K562 (cell line): ENCODE measurements around the gene RAMP2. TPM values are rescaled to one million over a fixed set of nuclear protein-coding genes. Genes with fewer than 3 reads are reported as not detected.

Experiments used
- CAMTA2 ChIP-seq: fragments of 250-450 bp; sonication (Bioruptor Pico); conservative IDR thresholded peaks from 2 replicates; pipeline ENCODE4 v1.5.1; 2022
- CBFB ChIP-seq: sonication (generic); formaldehyde crosslinking; IDR thresholded peaks from 2 replicates; pipeline ENCODE4 v1.4.0; 2020; ENCODE audit warnings: mild to moderate bottlenecking, missing genetic modification reagents
- CBX1 ChIP-seq: sonication (generic); IDR thresholded peaks from 2 replicates; pipeline ENCODE4 v1.6.1; 2016; ENCODE audit warnings: antibody characterized with exemption, low read depth, mild to moderate bottlenecking
- E2F5 ChIP-seq: sonication (generic); formaldehyde crosslinking; IDR thresholded peaks from 2 replicates; pipeline ENCODE4 v1.8.0; 2022; ENCODE audit warnings: mild to moderate bottlenecking, missing genetic modification reagents
- ELK1 ChIP-seq: sonication (generic); formaldehyde crosslinking; IDR thresholded peaks from 2 replicates; pipeline ENCODE4 v1.8.1; 2022; ENCODE audit warnings: missing genetic modification reagents
- HDAC6 ChIP-seq: IDR thresholded peaks from 2 replicates; pipeline ENCODE4 v1.6.1; 2012; ENCODE audit warnings: low read depth, mild to moderate bottlenecking, control low read depth, inconsistent platforms, low read length, moderate library complexity
- IRF2 ChIP-seq: sonication (generic); formaldehyde crosslinking; IDR thresholded peaks from 2 replicates; pipeline ENCODE4 v1.8.1; 2022; ENCODE audit warnings: mild to moderate bottlenecking, missing genetic modification reagents
- POLR2AphosphoS2 ChIP-seq: IDR thresholded peaks from 2 replicates; pipeline ENCODE4 v1.6.1; 2012; ENCODE audit warnings: low read length, improper control_type of control experiment
- TCF7L2 ChIP-seq: fragments of 150-350 bp; IDR thresholded peaks from 2 replicates; pipeline ENCODE4 v1.6.1; 2016; ENCODE audit warnings: low read depth, mild to moderate bottlenecking, low read length, moderate library complexity
- ZFP30 ChIP-seq: fragments of 250-450 bp; sonication (Bioruptor Pico); IDR thresholded peaks from 2 replicates; pipeline ENCODE4 v1.8.0; 2022; ENCODE audit warnings: moderate library complexity, mild to moderate bottlenecking, inconsistent platforms, borderline replicate concordance
- ZNF318 ChIP-seq, 2 experiments: fragments of 450-650 bp; IDR thresholded peaks; 2 replicates each; pipeline ENCODE4 v1.6.1; 2016; ENCODE audit warnings: mild to moderate bottlenecking in 2 of 2, borderline replicate concordance in 1 of 2, low read depth in 1 of 2, moderate library complexity in 1 of 2
- ZNF395 ChIP-seq: fragments of 200-800 bp; sonication (Bioruptor generic); IDR thresholded peaks from 2 replicates; pipeline ENCODE4 v1.6.1; 2017; ENCODE audit warnings: missing genetic modification characterization, missing compliant biosample characterization
- polyA plus RNA-seq, 8 experiments: library from polyadenylated mRNA; depleted of rRNA in 4 of 8; stranded (reverse) in 5 of 8; unstranded in 3 of 8; fragments of >200 nt; fragmentation: Nextera tagmentation in 2 of 8; fragmentation: Illumina TruSeq in 1 of 8; extraction: Ambion mirVana in 2 of 8; extraction: Trizol in 1 of 8; gene quantifications; 2 replicates each; pipeline versions ENCODE4 v1.2.1 to v1.2.3, GENCODE V29; 2011 to 2014; ENCODE audit warnings: inconsistent platforms in 1 of 8, missing spikeins in 1 of 8
- total RNA-seq, 7 experiments: library from RNA; depleted of rRNA in 6 of 7; stranded (reverse); fragments of >200 nt in 6 of 7; fragmentation: Illumina TruSeq in 2 of 7; extraction: Trizol in 2 of 7; gene quantifications; 2 replicates each; pipeline versions ENCODE4 v1.2.1 to v1.2.3, GENCODE V29; 2011 to 2021; ENCODE audit warnings: low replicate concordance in 1 of 7

The RAMP2 gene
- total and polyA plus RNA-seq, 9 of the 15 experiments (the other 6 are each of a cell fraction or from before 2014, with no cell fraction given): not detected

GRCh38 chr17:42779936-42780850 lies 19.2 kb downstream of the RAMP2 start, which contains the start of gene WNK4 (continued):
- no peak for TF ChIP-seq ZNF318 (IDR thresholded peaks at IDR 0.05; ENCODE audit: borderline replicate concordance in 1 of 2, low read depth in 1 of 2)
- no peak for TF ChIP-seq ZNF395 (CRISPR knock-in tag)
- TF ChIP-seq E2F5: no peak
- no peak for TF ChIP-seq ELK1
- TF ChIP-seq TCF7L2: no peak
- TF ChIP-seq POLR2AphosphoS2: no peak; the same call in 1 of the 2 replicates
- peak; percentile 47; the same call in 1 of the 2 replicates for TF ChIP-seq CBFB
- no peak for TF ChIP-seq HDAC6
- TF ChIP-seq IRF2 (CRISPR knock-in tag): no peak
- no peak for TF ChIP-seq CBX1
- TF ChIP-seq CAMTA2 (CRISPR knock-in tag): no peak
- no peak for TF ChIP-seq ZFP30 (CRISPR knock-in tag)
